ENCODE results near the gene ICAM1. TPM values are rescaled to one million over a fixed set of nuclear protein-coding genes. Genes with fewer than 3 reads are reported as not detected.

Gene ICAM1
- total and polyA plus RNA-seq, 10 of the 15 experiments (the other 5 are each of a cell fraction or from before 2014, with no cell fraction given): 7.6 to 115 (median 60.2) TPM

- no peak for FAIRE-seq
- Histone ChIP-seq H4K20me1 (ENCODE audit: control insufficient read depth, insufficient read depth) (no peaks in the 10 kb centered on the region), H3K27ac (ENCODE audit: control insufficient read depth, insufficient read depth) (peak overlapping the region; percentile 54), H3K4me1 (ENCODE audit: control insufficient read depth, insufficient read depth, low read length) (peaks cover 57% of the 10 kb centered on the region), H2AFZ (ENCODE audit: control insufficient read depth, low read depth, low read length) (no peak overlapping the region), H3K9ac (ENCODE audit: control insufficient read depth, insufficient read depth, low read length) (no peak overlapping the region), H3K27me3 (replicated peaks in 1 of 2; ENCODE audit: control insufficient read depth in 2 of 2, insufficient read depth in 2 of 2, low read length in 1 of 2) (no peaks in the 10 kb centered on the region), H3K4me2 (ENCODE audit: control insufficient read depth, insufficient read depth) (0 out of 2 replicates have a peak overlapping the region, but pooled peaks have one; percentile 7), H3K36me3 (ENCODE audit: control insufficient read depth in 2 of 2, insufficient read depth in 2 of 2, low read length in 1 of 2) (no peaks in the 10 kb centered on the region; a peak in 1 of 4 replicates), H3K79me2 (ENCODE audit: control insufficient read depth, insufficient read depth, low read length) (no peaks in the 10 kb centered on the region), H3K9me3 (replicated peaks; ENCODE audit: control insufficient read depth, insufficient read depth, low read length) (no peaks in the 10 kb centered on the region), H3K4me3 (no peak overlapping the region)
- SMC1A ChIA-PET (ENCODE audit: uncharacterized antibody, unreplicated experiment): interaction anchor here (0.7 to 2.2 kb wide), 4 partner anchors 11 to 175 kb away, joined by 3 to 15 read pairs (median 8); partner anchors contain the start of gene ANGPTL6
- CTCF ChIA-PET: interaction anchor here (0.5 to 4.9 kb wide), 11 partner anchors 9 to 640 kb away, joined by 3 to 41 read pairs (median 4); partner anchors contain the start of genes ANGPTL6, MRPL4 and PPAN
- no TSS peak for BruUV-seq (replicated peaks)
- in situ Hi-C loops (cut with MboI): loop anchor here (5.0 to 25.0 kb wide), 2 partner anchors 136 to 1101 kb away; partner anchors contain the start of genes ANGPTL6, OR7G3 and ZNF317
- WGBS (ENCODE audit: insufficient coverage, insufficient replicate concordance, low lambda C conversion rate, missing lambda C conversion rate): 73% methylated on average over 12 of the region's 12 CpGs
- ATAC-seq: peak; percentile 47
- no peak for DNase-seq (ENCODE audit: low read depth, low spot score)
- POLR2A ChIA-PET: interaction anchor here (0.7 to 2.0 kb wide), 10 partner anchors 9 to 366 kb away, joined by 3 to 15 read pairs (median 5); partner anchors contain the start of genes ANGPTL6, ICAM1 and PPAN
- intact Hi-C loops (cut with micrococcal nuclease; ENCODE audit: unreplicated experiment): loop anchor here (5.0 kb wide), 1 partner anchor 41 kb away; no protein-coding TSS in a partner anchor
- RAD21 ChIA-PET (ENCODE audit: unreplicated experiment): interaction anchor here (1.0 to 2.1 kb wide), 7 partner anchors 10 to 165 kb away, joined by 3 to 22 read pairs (median 6); partner anchors contain the start of genes ANGPTL6, CDC37 and ICAM1
- TF ChIP-seq POLR2AphosphoS5 (IDR thresholded peaks at IDR 0.05; ENCODE audit: low read length): no peak; the same call in 1 of the 2 replicates
- no peak for TF ChIP-seq MAX (IDR thresholded peaks at IDR 0.05; ENCODE audit: low read depth, low read length)
- TF ChIP-seq TARDBP (IDR thresholded peaks at IDR 0.05; ENCODE audit: borderline replicate concordance): no peak
- TF ChIP-seq TCF7 (IDR thresholded peaks at IDR 0.05; ENCODE audit: borderline replicate concordance): no peak
- peak; percentile 13; the same call in 1 of the 2 replicates for TF ChIP-seq RUNX3 (IDR thresholded peaks at IDR 0.05; ENCODE audit: low read length)
- no peak for TF ChIP-seq SMARCA5 (IDR thresholded peaks at IDR 0.05)
- TF ChIP-seq, protein P1, sequence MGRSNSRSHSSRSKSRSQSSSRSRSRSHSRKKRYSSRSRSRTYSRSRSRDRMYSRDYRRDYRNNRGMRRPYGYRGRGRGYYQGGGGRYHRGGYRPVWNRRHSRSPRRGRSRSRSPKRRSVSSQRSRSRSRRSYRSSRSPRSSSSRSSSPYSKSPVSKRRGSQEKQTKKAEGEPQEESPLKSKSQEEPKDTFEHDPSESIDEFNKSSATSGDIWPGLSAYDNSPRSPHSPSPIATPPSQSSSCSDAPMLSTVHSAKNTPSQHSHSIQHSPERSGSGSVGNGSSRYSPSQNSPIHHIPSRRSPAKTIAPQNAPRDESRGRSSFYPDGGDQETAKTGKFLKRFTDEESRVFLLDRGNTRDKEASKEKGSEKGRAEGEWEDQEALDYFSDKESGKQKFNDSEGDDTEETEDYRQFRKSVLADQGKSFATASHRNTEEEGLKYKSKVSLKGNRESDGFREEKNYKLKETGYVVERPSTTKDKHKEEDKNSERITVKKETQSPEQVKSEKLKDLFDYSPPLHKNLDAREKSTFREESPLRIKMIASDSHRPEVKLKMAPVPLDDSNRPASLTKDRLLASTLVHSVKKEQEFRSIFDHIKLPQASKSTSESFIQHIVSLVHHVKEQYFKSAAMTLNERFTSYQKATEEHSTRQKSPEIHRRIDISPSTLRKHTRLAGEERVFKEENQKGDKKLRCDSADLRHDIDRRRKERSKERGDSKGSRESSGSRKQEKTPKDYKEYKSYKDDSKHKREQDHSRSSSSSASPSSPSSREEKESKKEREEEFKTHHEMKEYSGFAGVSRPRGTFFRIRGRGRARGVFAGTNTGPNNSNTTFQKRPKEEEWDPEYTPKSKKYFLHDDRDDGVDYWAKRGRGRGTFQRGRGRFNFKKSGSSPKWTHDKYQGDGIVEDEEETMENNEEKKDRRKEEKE (IDR thresholded peaks at IDR 0.05): no peak
- no peak for TF ChIP-seq TAF1 (IDR thresholded peaks at IDR 0.05; ENCODE audit: borderline replicate concordance, low read depth, low read length)
- TF ChIP-seq KAT2A (conservative IDR thresholded peaks at IDR 0.05; ENCODE audit: control insufficient read depth, low read depth, low read length): no peak
- TF ChIP-seq BRCA1 (IDR thresholded peaks at IDR 0.05; ENCODE audit: low read depth, low read length): no peak
- TF ChIP-seq LARP7 (IDR thresholded peaks at IDR 0.05): no peak
- TF ChIP-seq, protein P2, sequence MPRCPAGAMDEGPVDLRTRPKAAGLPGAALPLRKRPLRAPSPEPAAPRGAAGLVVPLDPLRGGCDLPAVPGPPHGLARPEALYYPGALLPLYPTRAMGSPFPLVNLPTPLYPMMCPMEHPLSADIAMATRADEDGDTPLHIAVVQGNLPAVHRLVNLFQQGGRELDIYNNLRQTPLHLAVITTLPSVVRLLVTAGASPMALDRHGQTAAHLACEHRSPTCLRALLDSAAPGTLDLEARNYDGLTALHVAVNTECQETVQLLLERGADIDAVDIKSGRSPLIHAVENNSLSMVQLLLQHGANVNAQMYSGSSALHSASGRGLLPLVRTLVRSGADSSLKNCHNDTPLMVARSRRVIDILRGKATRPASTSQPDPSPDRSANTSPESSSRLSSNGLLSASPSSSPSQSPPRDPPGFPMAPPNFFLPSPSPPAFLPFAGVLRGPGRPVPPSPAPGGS (IDR thresholded peaks at IDR 0.05; ENCODE audit: borderline replicate concordance, insufficient read depth, low read depth, low read length, poor library complexity, severe bottlenecking): no peak
- no peak for TF ChIP-seq RCOR1 (conservative IDR thresholded peaks at IDR 0.05; ENCODE audit: low read depth, low read length)
- TF ChIP-seq IRF3 (IDR thresholded peaks at IDR 0.05): no peak
Measured at GRCh38 chr19:10238172-10238783, 32.6 kb upstream of the ICAM1 start.

Measured in GM12878 (cell line).